KBM-7 (cell line): Measurements from ENCODE around the gene ALKAL2.

Experiments used
- DNase-seq: peaks from one replicate; pipeline ENCODE4 v3.0.0-alpha.2; 2015
- in situ Hi-C: fragments of 300-500 bp; cut with MboI; formaldehyde crosslinking; loops from 2 replicates; pipeline ENCODE4 v1.14.3; 2020; ENCODE audit warnings: low sequenced_read_pairs, low pct_unique_long_range_greater_than_20kb, mixed read lengths

Gene ALKAL2

GRCh38 chr2:278312-278926 lies 9.5 kb downstream of the ALKAL2 start:
- in situ Hi-C loops, result no loop called here
- no peak for DNase-seq

- DNase-seq, result peak; percentile 35
- in situ Hi-C loops, result no loop called here
Observed at GRCh38 chr2:275466-275865, 12.4 kb downstream of the ALKAL2 start.

- in situ Hi-C loops, result no loop called here
- peak; percentile 32 for DNase-seq
Observed at GRCh38 chr2:274503-274902, 13.4 kb downstream of the ALKAL2 start.

GRCh38 chr2:273333-273732 lies 14.6 kb downstream of the ALKAL2 start:
- in situ Hi-C loops, result no loop called here
- no peak for DNase-seq

GRCh38 chr2:271917-272316 lies 16.0 kb downstream of the ALKAL2 start:
- in situ Hi-C loops, result no loop called here

DNA sequence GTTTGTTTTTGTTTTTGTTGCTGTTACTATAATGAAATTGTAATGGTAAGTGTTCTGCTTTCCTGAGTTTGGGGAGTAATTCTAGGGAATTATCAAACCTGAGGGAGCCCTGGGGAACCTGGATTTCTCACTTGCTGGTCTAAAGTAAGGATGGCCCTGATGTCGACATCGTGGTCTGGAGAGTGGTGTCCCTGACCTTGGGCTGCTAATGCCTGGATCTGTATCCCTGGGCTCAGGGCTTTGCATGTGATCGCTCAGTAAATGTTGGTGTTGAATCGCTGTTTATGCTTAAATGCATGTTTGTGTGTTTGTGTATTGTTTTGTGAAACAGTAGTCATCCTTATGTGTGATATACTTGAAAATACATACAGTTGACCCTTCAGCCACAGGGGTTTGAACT lies 17.0 kb downstream of the ALKAL2 start:
- no peak for DNase-seq
- in situ Hi-C loops, result no loop called here

More at GRCh38 chr2:271917-272316, 16.0 kb downstream of the ALKAL2 start:
- no peak for DNase-seq

DNA sequence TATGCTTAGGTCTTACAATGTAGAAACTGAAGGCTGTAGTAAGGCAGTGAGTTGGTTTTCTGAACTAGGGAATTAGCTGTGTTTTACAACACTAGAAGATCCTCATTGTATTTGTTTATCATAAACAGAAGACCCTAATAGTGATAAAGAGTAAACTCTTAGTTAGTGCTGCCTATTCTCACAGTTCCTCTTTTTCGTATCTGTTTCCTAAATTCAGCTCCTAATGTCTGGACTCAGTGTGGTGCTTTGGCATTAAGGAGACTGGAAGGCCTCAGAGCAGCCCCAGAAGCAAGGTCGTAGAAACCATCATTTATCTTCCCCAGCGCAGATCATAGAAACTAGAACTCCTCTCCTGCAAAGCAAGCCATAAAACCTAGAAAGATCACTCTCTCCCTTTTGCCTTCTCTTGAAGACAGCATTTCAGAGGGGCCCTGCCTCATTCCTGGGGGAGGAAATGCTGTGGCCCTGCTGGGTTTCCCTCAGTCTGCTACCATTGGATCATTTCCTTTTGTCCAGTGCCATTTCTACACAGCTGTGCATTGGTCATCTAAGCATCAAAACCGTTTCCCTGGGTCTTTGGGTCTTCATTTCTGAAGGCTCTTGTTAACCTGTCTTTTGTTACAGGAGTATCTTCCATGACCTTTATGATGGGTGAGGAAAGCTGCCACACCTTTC lies 18.4 kb downstream of the ALKAL2 start:
- in situ Hi-C loops, result no loop called here
- DNase-seq, result peak; percentile 31

GRCh38 chr2:268323-268722 lies 19.6 kb downstream of the ALKAL2 start:
- DNase-seq, result no peak
- in situ Hi-C loops, result no loop called here

- in situ Hi-C loops, result no loop called here
- peak; percentile 92 for DNase-seq
Observed at GRCh38 chr2:264493-265468, 23.1 kb downstream of the ALKAL2 start, which contains the start of gene ACP1. Gene ACP1, plus strand, starts transcription at chr2:264947. Its CDS starts 18 bp downstream, at chr2:264965.

DNA sequence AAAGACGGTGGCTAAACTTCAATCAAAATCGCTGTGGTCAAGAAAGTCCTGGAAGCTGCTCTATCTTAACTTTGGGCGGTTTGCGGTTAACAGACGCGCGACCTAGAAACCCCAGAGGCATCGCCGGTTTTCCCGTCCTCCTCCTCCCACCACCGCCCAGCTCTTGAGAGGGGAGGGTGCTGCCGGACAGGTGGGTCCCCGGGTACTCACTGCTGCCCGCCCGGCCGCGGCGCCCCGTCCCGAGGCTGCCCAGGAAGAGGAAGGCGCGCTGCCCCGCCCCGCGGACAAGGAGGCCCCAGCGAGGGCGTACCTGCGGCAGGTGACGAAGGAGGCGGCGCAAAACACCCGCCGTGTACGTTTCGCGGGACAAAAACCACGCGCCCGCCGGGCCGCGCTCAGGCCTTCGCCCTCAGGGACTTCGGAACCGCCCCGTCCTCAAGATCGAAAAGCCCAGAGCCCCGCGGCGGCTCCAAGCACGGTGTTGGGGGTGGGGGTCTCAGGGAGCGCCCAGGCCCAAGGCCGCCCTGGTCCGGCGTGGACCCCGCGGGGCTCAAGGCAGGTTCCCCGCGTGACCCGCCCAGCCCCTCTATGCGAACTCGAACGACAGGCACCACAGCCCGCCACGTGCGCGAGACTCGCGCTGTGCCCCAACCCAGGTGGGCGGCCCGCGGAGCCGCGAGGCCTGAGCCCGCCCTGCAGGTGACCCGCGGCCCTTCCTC lies 24.0 kb downstream of the ALKAL2 start, which contains the start of gene SH3YL1:
TSS of gene SH3YL1 (minus strand) at position 259 of the 719 bp plus-strand sequence. CDS start at position 211, 48 bp downstream.
- in situ Hi-C loops, result no loop called here
- DNase-seq, result no peak

- in situ Hi-C loops, result no loop called here
- no peak for DNase-seq
Observed at GRCh38 chr2:263022-263738, 24.7 kb downstream of the ALKAL2 start.

GRCh38 chr2:262117-262516 lies 25.8 kb downstream of the ALKAL2 start:
- no peak for DNase-seq
- in situ Hi-C loops, result no loop called here

DNA sequence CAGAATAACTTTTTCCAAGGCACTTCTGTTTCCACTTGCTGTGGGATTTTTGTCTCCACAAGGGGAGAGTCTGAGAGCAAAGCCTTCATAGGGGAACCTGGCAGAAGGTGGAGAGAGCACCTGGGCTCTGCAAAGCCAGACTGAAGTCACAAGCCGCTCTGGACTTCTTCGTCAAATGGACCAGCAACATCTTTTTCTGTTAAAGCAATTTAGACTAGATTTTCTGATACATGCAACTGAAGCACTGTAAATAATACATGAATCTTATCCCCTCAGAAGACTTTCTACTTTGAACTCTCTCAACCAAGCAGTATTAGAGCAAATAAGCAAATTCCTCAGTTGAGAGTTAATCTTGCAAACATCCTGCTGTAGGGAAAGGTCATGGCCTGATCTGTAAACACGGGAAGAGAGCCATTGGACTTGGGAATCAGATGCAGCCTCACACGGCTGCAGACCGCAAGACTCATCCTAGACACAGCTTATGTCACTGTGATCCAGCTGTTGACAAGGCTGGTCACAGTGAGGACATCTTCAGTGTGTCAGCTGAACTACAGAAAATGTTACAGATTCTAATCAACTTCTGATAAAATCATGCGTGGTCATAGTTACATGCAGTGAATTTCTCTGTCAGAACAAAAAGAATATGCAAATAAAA lies 27.3 kb downstream of the ALKAL2 start:
- DNase-seq, result no peak
- in situ Hi-C loops, result no loop called here

DNA sequence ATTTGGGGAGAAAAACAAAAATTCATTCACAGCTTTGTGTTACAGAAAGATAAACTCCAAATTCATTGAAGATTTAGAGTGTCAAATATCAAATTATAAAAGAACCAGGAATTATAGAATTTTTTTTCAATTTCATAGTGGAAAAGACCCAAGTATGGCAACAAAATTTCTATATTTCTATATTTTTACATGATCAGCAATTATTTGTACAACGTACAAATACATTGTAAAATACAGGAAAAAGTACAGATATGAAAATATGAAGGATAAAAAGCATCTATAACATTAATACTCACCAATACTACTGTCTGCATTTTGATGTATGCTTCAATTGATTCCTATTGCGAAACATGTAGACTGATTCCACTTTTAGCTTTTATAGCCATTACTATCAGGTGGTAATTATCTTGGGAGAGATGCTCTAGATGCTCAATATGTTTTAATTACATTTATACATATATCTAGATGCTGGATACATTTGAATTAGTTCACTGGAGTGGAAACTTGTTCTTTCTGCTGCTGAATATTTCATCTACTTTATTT lies 28.0 kb downstream of the ALKAL2 start:
- no peak for DNase-seq
- in situ Hi-C loops, result no loop called here

- in situ Hi-C loops, result no loop called here
Observed at GRCh38 chr2:258933-259332, 29.0 kb downstream of the ALKAL2 start.

GRCh38 chr2:257842-258241 lies 30.0 kb downstream of the ALKAL2 start:
- DNase-seq, result no peak
- in situ Hi-C loops, result no loop called here

More at GRCh38 chr2:258933-259332, 29.0 kb downstream of the ALKAL2 start:
- DNase-seq, result no peak

GRCh38 chr2:257429-257828 lies 30.5 kb downstream of the ALKAL2 start:
- peak; percentile 20 for DNase-seq
- in situ Hi-C loops, result no loop called here

- in situ Hi-C loops, result no loop called here
- DNase-seq, result no peak
Observed at GRCh38 chr2:256094-256493, 31.8 kb downstream of the ALKAL2 start.
